HepG2 (cell line): ENCODE results near the gene PNKD. TPM values are rescaled to one million over a fixed set of nuclear protein-coding genes. Genes with fewer than 3 reads are reported as not detected.

Experiments used
- CERS6 ChIP-seq: sonication (generic); formaldehyde crosslinking; IDR thresholded peaks from 2 replicates; pipeline ENCODE4 v1.5.0; 2020; ENCODE audit warnings: missing genetic modification reagents
- FOXM1 ChIP-seq: sonication (generic); formaldehyde crosslinking; IDR thresholded peaks from 2 replicates; pipeline ENCODE4 v1.5.0; 2020; ENCODE audit warnings: missing genetic modification reagents
- HES4 ChIP-seq: sonication (generic); formaldehyde crosslinking; IDR thresholded peaks from 2 replicates; pipeline ENCODE4 v1.9.0; 2021; ENCODE audit warnings: mild to moderate bottlenecking, missing genetic modification reagents, borderline replicate concordance
- HHEX ChIP-seq: IDR thresholded peaks from 2 replicates; pipeline ENCODE4 v1.6.1; 2016; ENCODE audit warnings: control low read depth
- MATR3 ChIP-seq: sonication (generic); formaldehyde crosslinking; IDR thresholded peaks from 2 replicates; pipeline ENCODE4 v1.4.0; 2020; ENCODE audit warnings: missing genetic modification reagents
- MNT ChIP-seq: fragments of 450-650 bp; IDR thresholded peaks from 2 replicates; pipeline ENCODE4 v1.6.1; 2016
- MZF1 ChIP-seq: sonication (generic); formaldehyde crosslinking; IDR thresholded peaks from 2 replicates; pipeline ENCODE4 v1.8.1; 2023; ENCODE audit warnings: mild to moderate bottlenecking, missing genetic modification reagents, borderline replicate concordance
- ONECUT2 ChIP-seq: sonication (generic); formaldehyde crosslinking; IDR thresholded peaks from 2 replicates; pipeline ENCODE4 v1.4.0; 2020; ENCODE audit warnings: missing genetic modification reagents
- PHF21A ChIP-seq: sonication (generic); formaldehyde crosslinking; IDR thresholded peaks from 2 replicates; pipeline ENCODE4 v1.5.0; 2020; ENCODE audit warnings: mild to moderate bottlenecking, missing genetic modification reagents
- RFX1 ChIP-seq: fragments of 450-650 bp; IDR thresholded peaks from 2 replicates; pipeline ENCODE4 v1.6.1; 2017
- RXRA ChIP-seq: sonication (generic); formaldehyde crosslinking; IDR thresholded peaks from 2 replicates; pipeline ENCODE4 v1.5.1; 2020; ENCODE audit warnings: missing genetic modification reagents
- SIX4 ChIP-seq: sonication (generic); formaldehyde crosslinking; IDR thresholded peaks from 2 replicates; pipeline ENCODE4 v1.4.0; 2020; ENCODE audit warnings: missing genetic modification reagents
- SMARCE1 ChIP-seq: fragments of 450-650 bp; IDR thresholded peaks from 2 replicates; pipeline ENCODE4 v1.6.1; 2017; ENCODE audit warnings: borderline replicate concordance
- SOX13 ChIP-seq, 3 experiments: fragments of 450-650 bp in 1 of 3; sonication (generic) in 1 of 3; formaldehyde crosslinking in 1 of 3; IDR thresholded peaks in 2 of 3; conservative IDR thresholded peaks in 1 of 3; 2 replicates each; pipeline versions ENCODE4 v1.5.0 to v1.6.1; 2016 to 2020; ENCODE audit warnings: antibody characterized with exemption in 1 of 3, mild to moderate bottlenecking in 1 of 3, missing compliant biosample characterization in 1 of 3, missing genetic modification reagents in 1 of 3, moderate library complexity in 1 of 3
- SP140L ChIP-seq: sonication (generic); formaldehyde crosslinking; IDR thresholded peaks from 2 replicates; pipeline ENCODE4 v1.4.0; 2020; ENCODE audit warnings: missing genetic modification reagents, borderline replicate concordance
- TAF1 ChIP-seq: sonication (generic); formaldehyde crosslinking; IDR thresholded peaks from 2 replicates; pipeline ENCODE4 v1.4.0; 2020; ENCODE audit warnings: missing genetic modification reagents
- TFE3 ChIP-seq: IDR thresholded peaks from 2 replicates; pipeline ENCODE4 v1.6.1; 2016
- THRA ChIP-seq: sonication (generic); formaldehyde crosslinking; IDR thresholded peaks from 2 replicates; pipeline ENCODE4 v1.4.0; 2020; ENCODE audit warnings: missing genetic modification reagents, borderline replicate concordance
- ZFP82 ChIP-seq: sonication (generic); formaldehyde crosslinking; IDR thresholded peaks from 2 replicates; pipeline ENCODE4 v1.5.1; 2020; ENCODE audit warnings: mild to moderate bottlenecking, missing genetic modification reagents, borderline replicate concordance
- ZIK1 ChIP-seq: sonication (generic); formaldehyde crosslinking; IDR thresholded peaks from 2 replicates; pipeline ENCODE4 v1.5.0; 2020; ENCODE audit warnings: mild to moderate bottlenecking, low read depth, missing genetic modification reagents, borderline replicate concordance
- ZNF12 ChIP-seq: sonication (generic); formaldehyde crosslinking; IDR thresholded peaks from 2 replicates; pipeline ENCODE4 v1.5.0; 2020; ENCODE audit warnings: missing genetic modification reagents
- ZNF576 ChIP-seq: sonication (generic); formaldehyde crosslinking; IDR thresholded peaks from 2 replicates; pipeline ENCODE4 v1.4.0; 2020; ENCODE audit warnings: mild to moderate bottlenecking, missing genetic modification reagents
- ZNF773 ChIP-seq: sonication (generic); formaldehyde crosslinking; IDR thresholded peaks from 2 replicates; pipeline ENCODE4 v1.4.0; 2020; ENCODE audit warnings: missing genetic modification reagents, borderline replicate concordance
- ZNF83 ChIP-seq: sonication (generic); formaldehyde crosslinking; IDR thresholded peaks from 2 replicates; pipeline ENCODE4 v1.4.0; 2020; ENCODE audit warnings: missing genetic modification reagents, mild to moderate bottlenecking, borderline replicate concordance
- polyA plus RNA-seq, 8 experiments: library from polyadenylated mRNA; depleted of rRNA in 3 of 8; stranded (reverse) in 7 of 8; unstranded in 1 of 8; fragments of >200 nt; fragmentation: Illumina TruSeq in 4 of 8; extraction: Trizol in 4 of 8; gene quantifications; 2 replicates each; pipeline versions ENCODE4 v1.2.1 to v1.2.3, GENCODE V29; 2011 to 2016; ENCODE audit warnings: low read depth in 4 of 8, missing spikeins in 1 of 8, mixed read lengths in 1 of 8; ENCODE audit not compliant: insufficient read depth in 1 of 8
- total RNA-seq, 5 experiments: library from RNA; depleted of rRNA; stranded (reverse); fragments of >200 nt; fragmentation: Illumina TruSeq; extraction: Trizol; gene quantifications; 2 replicates each; pipeline ENCODE4 v1.2.3, GENCODE V29; 2016; ENCODE audit warnings: low read depth in 1 of 5

Gene PNKD
- total and polyA plus RNA-seq, 2 of the 13 experiments (the other 11 are each of a cell fraction or from before 2014, with no cell fraction given) = 55.9 to 80.4 TPM

- TF ChIP-seq ZFP82 (CRISPR knock-in tag) (no peak), ONECUT2 (CRISPR knock-in tag) (no peak), MZF1 (CRISPR knock-in tag) (peak; percentile 65; the same call in 1 of the 2 replicates), SMARCE1 (no peak), MATR3 (CRISPR knock-in tag) (no peak), FOXM1 (CRISPR knock-in tag) (no peak), PHF21A (CRISPR knock-in tag) (peak; percentile 73; the same call in 1 of the 2 replicates), ZIK1 (CRISPR knock-in tag) (no peak), CERS6 (no peak), THRA (0 out of 2 replicates have a peak, but pooled peaks have one; percentile 12), TFE3 (CRISPR knock-in tag) (peak; percentile 46; the same call in 1 of the 2 replicates), ZNF773 (CRISPR knock-in tag) (no peak), TAF1 (peak; percentile 63), HHEX (CRISPR knock-in tag) (no peak), SP140L (CRISPR knock-in tag) (no peak), SOX13 (IDR thresholded peaks at IDR 0.05) (no peak), SOX13 (CRISPR knock-in tag; conservative IDR thresholded peaks at IDR 0.05 in 1 of 2, IDR thresholded peaks at IDR 0.05 in 1 of 2) (no peak), HES4 (no peak), ZNF83 (CRISPR knock-in tag) (0 out of 2 replicates have a peak, but pooled peaks have one; percentile 27), RXRA (no peak; the same call in 1 of the 2 replicates), MNT (no peak), SIX4 (CRISPR knock-in tag) (peak; percentile 89), RFX1 (no peak), ZNF576 (CRISPR knock-in tag) (0 out of 2 replicates have a peak, but pooled peaks have one; percentile 21), ZNF12 (no peak)
These were observed 53.5 kb downstream of the PNKD start (continued) for GRCh38 chr2:218323526-218324472.
